Fibroblast of upper back skin (primary cell): ENCODE results near the gene WDR44.
A peak's percentile ranks its signal among the peaks of the same experiment; 100 is the strongest.
"Not testable (repeated sequence)": the region's sequence is repeated elsewhere in the genome, so short reads cannot be mapped to it uniquely, and the experiment has no call there.

Source experiments
- DNase-seq: peaks from one replicate; pipeline ENCODE4 v3.0.0-alpha.2; 2013

WDR44 gene

GRCh38 chrX:118360429-118361125 lies 14.7 kb downstream of the WDR44 start:
- DNase-seq, result no peak

GRCh38 chrX:118364261-118364660 lies 18.4 kb downstream of the WDR44 start:
- no peak for DNase-seq

GRCh38 chrX:118367338-118367737 lies 21.4 kb downstream of the WDR44 start:
- no peak for DNase-seq

- DNase-seq, result no peak
These were observed 22.5 kb downstream of the WDR44 start for GRCh38 chrX:118368398-118368797.

- DNase-seq, result peak; percentile 73
These were observed 25.2 kb downstream of the WDR44 start for GRCh38 chrX:118370921-118371624.

- DNase-seq, result no peak
These were observed 27.6 kb downstream of the WDR44 start for GRCh38 chrX:118373538-118373937.

GRCh38 chrX:118383120-118383519 lies 37.2 kb downstream of the WDR44 start:
- DNase-seq, result no peak

GRCh38 chrX:118392716-118393115 lies 46.8 kb downstream of the WDR44 start:
- DNase-seq, result peak; percentile 67

GRCh38 chrX:118396113-118396512 lies 50.2 kb downstream of the WDR44 start:
- DNase-seq, result peak; percentile 1

GRCh38 chrX:118418811-118419251 lies 72.9 kb downstream of the WDR44 start:
- DNase-seq, result no peak

- peak; percentile 6 for DNase-seq
These were observed 74.6 kb downstream of the WDR44 start for GRCh38 chrX:118420462-118420861.

GRCh38 chrX:118423558-118423957 lies 77.7 kb downstream of the WDR44 start:
- DNase-seq, result no peak

- DNase-seq, result no peak
These were observed 86.9 kb downstream of the WDR44 start for GRCh38 chrX:118432799-118433198.

GRCh38 chrX:118437283-118437682 lies 91.4 kb downstream of the WDR44 start:
- no peak for DNase-seq

- DNase-seq, result peak; percentile 19
These were observed 102.4 kb downstream of the WDR44 start for GRCh38 chrX:118448273-118448783.

GRCh38 chrX:118455013-118455412 lies 109.1 kb downstream of the WDR44 start:
- DNase-seq, result no peak

- peak; percentile 52 for DNase-seq
These were observed 113.6 kb downstream of the WDR44 start for GRCh38 chrX:118459494-118459893.

- no peak for DNase-seq
These were observed 118.6 kb downstream of the WDR44 start for GRCh38 chrX:118464501-118464900.

GRCh38 chrX:118468122-118468521 lies 122.2 kb downstream of the WDR44 start:
- no peak for DNase-seq

- DNase-seq, result not testable (repeated sequence)
These were observed 124.9 kb downstream of the WDR44 start for GRCh38 chrX:118470721-118471347.

- peak; percentile 23 for DNase-seq
These were observed 128.7 kb downstream of the WDR44 start for GRCh38 chrX:118474586-118474985.

- DNase-seq, result no peak
These were observed 130.0 kb downstream of the WDR44 start for GRCh38 chrX:118475903-118476302.

- no peak for DNase-seq
These were observed 134.3 kb downstream of the WDR44 start for GRCh38 chrX:118480172-118480571.

- DNase-seq, result not testable (repeated sequence)
These were observed 136.5 kb downstream of the WDR44 start for GRCh38 chrX:118482384-118482783.
